ENCODE results near the gene GRM6.

GRM6 gene

DNA sequence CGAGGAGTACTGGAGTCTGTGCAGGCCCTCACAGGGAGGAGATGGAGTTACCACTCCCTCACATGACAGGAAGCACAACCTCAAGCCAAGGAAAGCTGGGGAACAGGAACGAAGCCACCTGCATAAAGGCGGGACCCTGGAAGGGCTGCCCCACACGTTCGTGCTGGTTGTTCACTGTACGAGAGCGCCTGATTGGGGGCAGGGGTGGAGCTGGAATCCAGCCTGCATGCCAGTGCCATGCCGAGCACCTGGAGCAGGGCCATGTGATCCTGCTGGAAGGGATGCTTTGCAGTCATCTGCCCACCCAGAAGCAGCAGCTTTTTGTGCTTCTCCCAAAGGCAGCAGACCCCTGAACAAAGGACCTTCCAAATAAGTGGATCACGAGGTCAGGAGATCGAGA is 11.4 kb downstream of the GRM6 start:
- DNase-seq = no peak

DNA sequence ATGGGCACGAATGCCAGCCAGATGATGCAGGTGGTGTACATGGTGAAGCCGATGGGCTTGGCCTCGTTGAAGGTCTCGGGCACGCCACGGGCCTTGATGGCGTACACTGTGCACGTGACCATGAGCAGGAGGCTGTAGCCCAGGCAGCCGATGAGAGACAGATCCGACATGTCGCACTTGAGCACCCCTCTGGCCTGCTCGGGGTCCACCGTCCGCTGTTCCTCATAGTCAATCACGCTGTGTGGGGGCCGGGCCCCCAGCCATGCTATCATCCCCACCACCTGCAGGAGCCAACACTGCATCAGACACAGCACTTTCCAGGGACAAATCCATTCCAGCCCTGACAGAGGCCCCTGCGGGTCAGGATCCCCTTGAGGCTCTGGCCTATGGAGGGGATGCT is 12.2 kb downstream of the GRM6 start:
- no peak for DNase-seq

DNA sequence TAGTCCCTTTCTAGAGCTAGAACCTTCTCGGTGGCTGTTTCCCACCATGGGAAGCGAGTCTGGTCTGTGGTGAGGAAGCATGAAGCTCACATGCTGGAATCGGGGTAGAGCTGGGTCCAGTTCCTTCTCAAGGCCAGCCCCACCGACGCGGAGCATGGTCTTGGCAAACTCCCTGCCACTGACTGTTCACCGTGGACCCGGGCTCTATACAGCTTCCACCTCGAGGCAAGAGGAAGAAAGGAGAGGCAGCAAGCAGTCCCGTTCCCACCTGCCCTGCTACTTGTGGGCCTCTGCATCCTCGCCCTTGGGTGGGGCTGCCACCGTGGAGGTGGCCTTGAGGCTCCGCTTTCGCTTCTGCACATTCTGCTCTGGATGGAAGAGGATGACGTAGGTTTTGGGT is 13.7 kb downstream of the GRM6 start:
- DNase-seq = no peak

DNA sequence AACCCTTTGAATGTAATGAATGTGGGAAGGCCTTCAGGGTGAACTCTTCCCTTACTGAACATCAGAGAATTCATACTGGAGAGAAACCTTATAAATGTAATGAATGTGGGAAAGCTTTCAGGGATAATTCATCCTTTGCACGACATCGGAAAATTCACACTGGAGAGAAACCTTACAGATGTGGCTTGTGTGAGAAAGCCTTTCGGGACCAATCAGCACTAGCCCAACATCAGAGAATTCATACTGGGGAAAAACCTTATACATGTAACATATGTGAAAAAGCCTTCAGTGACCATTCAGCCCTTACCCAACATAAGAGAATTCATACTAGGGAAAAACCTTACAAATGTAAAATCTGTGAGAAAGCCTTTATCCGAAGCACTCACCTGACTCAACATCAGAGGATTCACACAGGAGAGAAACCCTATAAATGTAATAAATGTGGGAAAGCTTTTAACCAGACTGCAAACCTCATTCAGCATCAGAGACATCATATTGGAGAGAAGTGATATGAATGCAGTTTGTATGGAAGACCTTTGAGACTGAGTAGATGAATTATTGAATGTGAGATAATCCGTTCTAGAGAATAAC is 29.6 kb downstream of the GRM6 start:
- no peak for DNase-seq

DNA sequence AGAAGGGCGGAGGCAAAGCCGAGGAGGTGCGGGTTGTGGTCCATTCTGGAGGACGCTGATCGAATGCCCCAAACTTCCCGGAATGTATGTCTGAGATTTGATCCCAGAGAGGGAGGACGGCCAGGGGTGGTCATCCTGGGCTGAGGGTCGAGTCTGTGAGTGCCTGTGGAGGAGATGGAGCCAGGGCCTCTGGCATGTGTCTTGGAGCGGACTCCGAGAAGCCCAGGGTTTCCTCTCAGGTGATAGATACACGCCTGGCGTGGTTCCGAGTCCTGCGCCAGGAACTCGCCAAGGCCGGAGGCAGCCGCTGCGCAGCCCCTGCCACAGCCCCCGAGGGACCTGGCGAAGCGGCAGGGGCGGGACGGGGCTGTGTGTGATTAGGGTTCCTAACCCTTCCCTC is 53.8 kb downstream of the GRM6 start:
- no peak for DNase-seq

DNA sequence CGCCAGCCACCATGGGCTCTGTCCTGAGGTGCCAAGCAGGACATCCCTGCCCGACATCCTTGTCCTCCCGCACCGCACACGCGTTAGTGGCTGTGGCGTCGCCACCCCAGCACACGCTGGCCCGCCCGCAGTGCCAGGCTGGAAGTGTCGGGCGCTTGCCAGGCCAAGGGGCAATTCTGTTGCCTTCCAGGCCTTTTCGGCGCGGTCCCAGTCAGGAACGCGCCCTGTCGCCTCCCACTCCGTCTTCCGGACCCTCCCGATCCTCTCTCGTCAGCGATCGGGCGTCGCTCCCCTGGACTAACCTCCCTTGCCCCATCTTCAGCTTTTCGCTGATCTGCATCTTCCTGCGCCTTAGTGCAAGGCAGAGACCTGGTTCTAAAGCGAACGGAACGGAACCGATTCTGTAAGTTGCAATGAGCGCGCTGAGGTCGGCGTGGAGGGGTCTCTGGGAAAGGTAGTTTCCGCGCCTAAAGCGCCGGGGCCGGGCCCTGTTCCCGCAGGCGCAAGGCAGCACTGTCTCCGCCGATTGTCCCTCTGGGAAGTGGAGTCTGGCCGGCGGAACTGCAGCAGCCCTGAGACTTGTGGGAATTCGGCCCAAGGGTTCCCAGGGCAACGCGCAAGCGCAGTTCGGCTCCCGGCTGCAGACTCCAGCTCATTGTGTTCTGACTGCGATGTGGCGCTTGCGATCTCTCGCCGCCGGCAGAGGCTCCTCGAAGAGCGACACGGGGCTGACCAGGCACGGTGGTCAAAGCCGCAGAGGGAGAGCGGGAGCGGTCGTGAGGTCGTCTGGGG is 54.4 kb downstream of the GRM6 start, which contains the start of gene ZNF454:
TSS of gene ZNF454 (plus strand) at position 630 of the 792 bp plus-strand sequence. CDS start 1,594 bp downstream, outside the sequence.
- DNase-seq = no peak

DNA sequence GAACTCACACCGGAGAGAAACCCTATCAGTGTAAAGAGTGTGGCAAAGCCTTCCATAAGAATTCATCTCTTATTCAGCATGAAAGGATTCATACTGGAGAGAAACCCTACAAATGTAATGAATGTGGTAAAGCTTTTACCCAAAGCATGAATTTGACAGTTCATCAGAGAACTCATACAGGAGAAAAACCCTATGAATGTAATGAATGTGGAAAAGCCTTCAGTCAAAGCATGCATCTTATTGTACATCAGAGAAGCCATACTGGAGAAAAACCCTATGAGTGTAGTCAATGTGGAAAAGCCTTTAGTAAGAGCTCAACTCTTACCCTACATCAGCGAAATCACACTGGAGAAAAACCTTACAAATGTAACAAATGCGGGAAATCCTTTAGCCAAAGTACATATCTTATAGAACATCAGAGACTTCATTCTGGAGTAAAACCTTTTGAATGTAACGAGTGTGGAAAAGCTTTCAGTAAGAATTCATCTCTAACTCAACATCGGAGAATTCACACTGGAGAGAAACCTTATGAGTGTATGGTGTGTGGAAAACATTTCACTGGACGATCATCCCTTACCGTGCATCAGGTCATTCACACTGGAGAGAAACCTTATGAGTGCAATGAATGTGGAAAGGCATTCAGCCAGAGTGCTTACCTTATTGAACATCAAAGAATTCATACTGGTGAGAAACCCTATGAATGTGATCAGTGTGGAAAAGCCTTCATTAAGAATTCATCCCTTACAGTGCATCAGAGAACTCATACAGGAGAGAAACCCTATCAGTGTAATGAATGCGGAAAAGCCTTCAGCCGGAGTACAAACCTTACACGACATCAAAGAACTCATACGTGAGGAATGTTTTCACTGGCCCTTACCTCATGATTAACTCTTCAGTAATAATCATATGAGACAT is 63.0 kb downstream of the GRM6 start:
- no peak for DNase-seq

Data from activated CD8-positive, alpha-beta memory T cell treated with anti-CD3 and anti-CD28 coated beads for 24 hours (primary cell).